ENCODE measurements around the gene PLXDC2.

- TF ChIP-seq POLR2A (IDR thresholded peaks at IDR 0.05; ENCODE audit: low read depth, low read length) (no peak), TAF1 (IDR thresholded peaks at IDR 0.05; ENCODE audit: borderline replicate concordance, low read depth, low read length) (no peak)
Measured at GRCh38 chr10:20237091-20237570, 420.9 kb downstream of the PLXDC2 start.

All from GM12892 (cell line).